B cell (primary cell): ENCODE measurements around the gene CDK10. TPM values are rescaled to one million over a fixed set of nuclear protein-coding genes. Genes with fewer than 3 reads are reported as not detected.

Experiments used
- ATAC-seq: fragments of 200-7000 bp; cut with Tn5 transposase; one replicate; pipeline ENCODE4 v1.10.0; 2021; ENCODE audit warnings: low read depth, mild to moderate bottlenecking, moderate number of reproducible peaks, moderate library complexity
- CTCF ChIA-PET: fragments of 350-600 bp; sonication (Branson Sonifier 250); formaldehyde crosslinking; loops from one replicate; lab custom pipeline; 2021; ENCODE audit warnings: antibody characterized with exemption, inconsistent platforms; lab: Charles Lee
- POLR2A ChIA-PET: fragments of 350-600 bp; sonication (Branson Sonifier 250); formaldehyde crosslinking; loops from one replicate; lab custom pipeline; 2021; ENCODE audit warnings: antibody characterized with exemption; lab: Charles Lee
- DNase-seq: peaks from one replicate; pipeline ENCODE4 v3.0.0; 2013
- H2AFZ ChIP-seq: 2 replicates; pipeline ENCODE4 v1.6.1; 2012; ENCODE audit warnings: mild to moderate bottlenecking, low read depth, low read length; ENCODE audit not compliant: insufficient read depth, poor library complexity, severe bottlenecking
- H3K27ac ChIP-seq, 2 donors: 1 replicate in 1 of 2; 2 replicates in 1 of 2; pipeline ENCODE4 v1.5.1; 2012 to 2013; ENCODE audit warnings: low read length in 2 of 2, mild to moderate bottlenecking in 2 of 2, moderate library complexity in 1 of 2
- H3K27me3 ChIP-seq, 4 experiments: fragments of 200-600 bp in 1 of 4; sonication (generic) in 1 of 4; replicated peaks in 1 of 4; 1 replicate in 2 of 4; 2 replicates in 2 of 4; pipeline versions ENCODE4 v1.6.1 to v1.7.0; 2013 to 2016; ENCODE audit warnings: low read length in 3 of 4, mild to moderate bottlenecking in 2 of 4, mixed read lengths in 1 of 4, moderate library complexity in 1 of 4; ENCODE audit not compliant: insufficient read depth in 4 of 4, control insufficient read depth in 3 of 4; ENCODE audit errors: control extremely low read depth in 1 of 4
- H3K36me3 ChIP-seq, 2 experiments: replicated peaks in 1 of 2; 1 replicate in 1 of 2; 2 replicates in 1 of 2; pipeline versions ENCODE4 v1.6.1 to v1.7.1; 2013; ENCODE audit warnings: low read length in 1 of 2; ENCODE audit not compliant: insufficient read depth in 2 of 2, control insufficient read depth in 1 of 2; ENCODE audit errors: control extremely low read depth in 1 of 2, extremely low read depth in 1 of 2
- H3K4me1 ChIP-seq, 2 donors: fragments of 200-600 bp in 1 of 2; sonication (generic) in 1 of 2; 1 replicate in 1 of 2; 2 replicates in 1 of 2; pipeline versions ENCODE4 v1.5.1 to v1.6.1; 2013 to 2017; ENCODE audit warnings: low read length in 2 of 2; ENCODE audit not compliant: control insufficient read depth in 2 of 2, insufficient read depth in 2 of 2
- H3K4me2 ChIP-seq: replicated peaks from 2 replicates; pipeline ENCODE3; 2012; ENCODE audit warnings: mild to moderate bottlenecking, low read depth, low read length; ENCODE audit not compliant: poor library complexity, severe bottlenecking
- H3K4me3 ChIP-seq, 5 experiments: fragments of 200-600 bp in 1 of 5; sonication (generic) in 1 of 5; 1 replicate in 3 of 5; 2 replicates in 2 of 5; pipeline versions ENCODE4 v1.5.1 to v1.7.0; 2011 to 2016; ENCODE audit warnings: low read length in 4 of 5, mild to moderate bottlenecking in 4 of 5, low read depth in 2 of 5, control low read depth in 1 of 5, moderate library complexity in 1 of 5; ENCODE audit not compliant: insufficient read depth in 1 of 5; ENCODE audit errors: control extremely low read depth in 1 of 5, extremely low read depth in 1 of 5
- H3K79me2 ChIP-seq: fragments of 200-600 bp; sonication (generic); one replicate; pipeline ENCODE4 v1.6.0; 2016; ENCODE audit warnings: low read length; ENCODE audit not compliant: control insufficient read depth, insufficient read depth
- H3K9ac ChIP-seq: fragments of 200-600 bp; sonication (generic); 2 replicates; pipeline ENCODE4 v1.6.1; 2017; ENCODE audit warnings: mild to moderate bottlenecking, low read length, moderate library complexity
- H3K9me3 ChIP-seq, 3 donors: one replicate each; pipeline versions ENCODE4 v1.6.1 to v1.7.1; 2013; ENCODE audit warnings: low read length in 2 of 3; ENCODE audit not compliant: control insufficient read depth in 2 of 3, insufficient read depth in 1 of 3; ENCODE audit errors: control extremely low read depth in 1 of 3
- H4K20me1 ChIP-seq: 2 replicates; pipeline ENCODE4 v1.6.0; 2012; ENCODE audit warnings: mild to moderate bottlenecking, low read length; ENCODE audit not compliant: insufficient read depth, control insufficient read depth, poor library complexity, severe bottlenecking
- H3K27ac Mint-ChIP-seq: one replicate; pipeline ENCODE4 v1.8.0; 2021; ENCODE audit warnings: mixed read lengths
- H3K27me3 Mint-ChIP-seq: one replicate; pipeline ENCODE4 v1.8.0; 2021; ENCODE audit warnings: mixed read lengths
- H3K4me1 Mint-ChIP-seq: one replicate; pipeline ENCODE4 v1.8.0; 2021; ENCODE audit warnings: mixed read lengths
- H3K4me3 Mint-ChIP-seq: one replicate; pipeline ENCODE4 v1.8.0; 2021; ENCODE audit warnings: mixed read lengths
- H3K9me3 Mint-ChIP-seq: one replicate; pipeline ENCODE4 v1.8.0; 2022; ENCODE audit warnings: mixed read lengths; ENCODE audit not compliant: insufficient read depth
- EZH2 ChIP-seq: IDR thresholded peaks from 2 replicates; pipeline ENCODE4 v1.6.1; 2012; ENCODE audit warnings: borderline replicate concordance, low read depth, mild to moderate bottlenecking, moderate library complexity, low read length; ENCODE audit not compliant: insufficient read depth, poor library complexity, severe bottlenecking
- WGBS: methylation state at CpG from one replicate; pipeline ENCODE4 v1.1.5; 2013; ENCODE audit warnings: missing lambda C conversion rate; ENCODE audit not compliant: insufficient coverage; 5-methylcytosine and 5-hydroxymethylcytosine counted together
- intact Hi-C: fragments of 100-400 bp; cut with micrococcal nuclease; formaldehyde crosslinking; loops from one replicate; pipeline ENCODE4 v1.10.0; 2022
- polyA plus RNA-seq: library from polyadenylated mRNA; depleted of rRNA; stranded (reverse); fragments of >200 nt; gene quantifications from 2 replicates; pipeline ENCODE4 v1.2.3, GENCODE V29; 2012
- total RNA-seq, 2 donors: library from RNA; stranded (reverse); fragments of 120-200 nt in 1 of 2; gene quantifications; 1 replicate in 1 of 2; 2 replicates in 1 of 2; pipeline versions ENCODE4 v1.2.3 to v1.2.4, GENCODE V29; 2013 to 2022
- TF ChIP-seq, protein P1 (sequence below): fragments of 200-600 bp; IDR thresholded peaks from one replicate; pipeline ENCODE4 v1.8.0; 2022; ENCODE audit warnings: antibody characterized with exemption, mild to moderate bottlenecking

CDK10 gene
- total and polyA plus RNA-seq, 2 donors (not counting 1 experiment from before 2014, with no cell fraction given), result 114 to 145 TPM

GRCh38 chr16:89739383-89739782 is 52.9 kb downstream of the CDK10 start:
- Histone ChIP-seq H3K9ac (no peak overlapping the region), H4K20me1 (peaks cover 44% of the 10 kb centered on the region), H3K9me3 (no peaks in the 10 kb centered on the region), H3K36me3 (peaks cover 0 to 70% of the 10 kb centered on the region in 2 experiments), H3K27me3 (no peaks in the 10 kb centered on the region), H3K4me2 (no peak overlapping the region), H3K79me2 (peaks cover 2% of the 10 kb centered on the region), H2AFZ (no peak overlapping the region), H3K4me1 (peaks cover 0 to 12% of the 10 kb centered on the region in 2 donors), H3K27ac (no peak overlapping the region), H3K4me3 (no peak overlapping the region)
- ChIA-PET POLR2A (no interaction called here), CTCF (interaction anchor here (1.0 to 2.8 kb wide), 3 partner anchors 22 to 34 kb away, joined by 3 to 7 read pairs (median 4); no protein-coding TSS in a partner anchor)
- intact Hi-C loops, result no loop called here
- no peak for ATAC-seq
- Mint-ChIP-seq H3K4me3 (no peak overlapping the region), H3K4me1 (peaks cover 9% of the 10 kb centered on the region), H3K27ac (peak overlapping the region; percentile 46), H3K27me3 (no peaks in the 10 kb centered on the region), H3K9me3 (no peaks in the 10 kb centered on the region)
- DNase-seq, result no peak
- TF ChIP-seq, protein P1, sequence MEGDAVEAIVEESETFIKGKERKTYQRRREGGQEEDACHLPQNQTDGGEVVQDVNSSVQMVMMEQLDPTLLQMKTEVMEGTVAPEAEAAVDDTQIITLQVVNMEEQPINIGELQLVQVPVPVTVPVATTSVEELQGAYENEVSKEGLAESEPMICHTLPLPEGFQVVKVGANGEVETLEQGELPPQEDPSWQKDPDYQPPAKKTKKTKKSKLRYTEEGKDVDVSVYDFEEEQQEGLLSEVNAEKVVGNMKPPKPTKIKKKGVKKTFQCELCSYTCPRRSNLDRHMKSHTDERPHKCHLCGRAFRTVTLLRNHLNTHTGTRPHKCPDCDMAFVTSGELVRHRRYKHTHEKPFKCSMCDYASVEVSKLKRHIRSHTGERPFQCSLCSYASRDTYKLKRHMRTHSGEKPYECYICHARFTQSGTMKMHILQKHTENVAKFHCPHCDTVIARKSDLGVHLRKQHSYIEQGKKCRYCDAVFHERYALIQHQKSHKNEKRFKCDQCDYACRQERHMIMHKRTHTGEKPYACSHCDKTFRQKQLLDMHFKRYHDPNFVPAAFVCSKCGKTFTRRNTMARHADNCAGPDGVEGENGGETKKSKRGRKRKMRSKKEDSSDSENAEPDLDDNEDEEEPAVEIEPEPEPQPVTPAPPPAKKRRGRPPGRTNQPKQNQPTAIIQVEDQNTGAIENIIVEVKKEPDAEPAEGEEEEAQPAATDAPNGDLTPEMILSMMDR, result no peak
- TF ChIP-seq EZH2, result no peak
- WGBS, result 90% methylated on average over 9 of the region's 9 CpGs

DNA sequence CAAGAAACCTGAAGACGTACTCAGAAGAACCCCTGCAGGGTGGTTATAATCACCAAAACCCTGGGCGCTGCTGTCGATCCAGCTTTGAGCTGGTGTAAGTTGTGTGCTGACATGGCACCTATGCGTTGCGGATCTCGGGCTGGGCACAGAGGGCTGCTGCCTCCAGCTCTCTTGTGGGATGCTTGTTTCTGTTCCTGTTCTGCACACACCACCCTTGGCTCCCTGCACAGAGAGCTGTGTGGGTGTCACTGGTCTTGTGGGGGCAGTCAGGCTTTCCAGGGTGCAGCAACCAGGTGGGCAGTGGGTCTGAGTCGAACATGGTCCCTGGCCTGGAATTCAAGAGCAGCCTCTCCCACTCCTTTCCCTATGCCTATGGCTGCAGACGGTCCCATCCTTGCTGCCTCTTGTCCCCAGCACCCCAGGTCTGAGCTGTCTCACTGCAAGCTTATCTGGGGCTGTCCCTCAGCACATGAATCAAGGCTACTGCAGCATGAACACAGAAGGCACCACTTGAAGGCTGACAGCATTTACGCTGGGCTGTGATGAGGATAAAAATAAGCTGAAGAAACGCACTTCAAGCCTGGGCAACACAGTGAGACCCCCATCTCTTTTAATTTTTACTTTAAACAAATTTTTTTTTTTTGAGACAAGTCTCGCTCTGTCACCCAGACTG is 55.0 kb downstream of the CDK10 start:
- Histone ChIP-seq H3K36me3 (peaks cover 0 to 68% of the 10 kb centered on the region in 2 experiments), H3K9me3 (no peaks in the 10 kb centered on the region), H3K27ac (no peak overlapping the region), H3K4me1 (peaks cover 0 to 12% of the 10 kb centered on the region in 2 donors), H4K20me1 (peaks cover 34% of the 10 kb centered on the region), H3K4me3 (no peak overlapping the region), H3K9ac (no peak overlapping the region), H3K27me3 (no peaks in the 10 kb centered on the region), H3K4me2 (no peak overlapping the region), H3K79me2 (no peaks in the 10 kb centered on the region), H2AFZ (no peak overlapping the region)
- no peak for TF ChIP-seq EZH2
- H3K9me3 Mint-ChIP-seq, result no peaks in the 10 kb centered on the region
- DNase-seq, result no peak
- intact Hi-C loops, result no loop called here
- 87% methylated on average over 8 of the region's 11 CpGs for WGBS
- CTCF ChIA-PET, result interaction anchor here (0.8 to 2.8 kb wide), 7 partner anchors 9 to 53 kb away, joined by 3 to 7 read pairs (median 3); no protein-coding TSS in a partner anchor
- peak overlapping the region; percentile 65 for H3K27ac Mint-ChIP-seq
- ATAC-seq, result no peak
- H3K27me3 Mint-ChIP-seq, result no peaks in the 10 kb centered on the region
- peaks cover 9% of the 10 kb centered on the region for H3K4me1 Mint-ChIP-seq
- POLR2A ChIA-PET, result interaction anchor here (1.5 kb wide), 1 partner anchor 32 kb away, joined by 3 read pairs; no protein-coding TSS in a partner anchor
- no peak overlapping the region for H3K4me3 Mint-ChIP-seq
